ENCODE measurements around the gene XG.
"Not testable (repeated sequence)": the region's sequence is repeated elsewhere in the genome, so short reads cannot be mapped to it uniquely, and the experiment has no call there.

Gene XG

DNA sequence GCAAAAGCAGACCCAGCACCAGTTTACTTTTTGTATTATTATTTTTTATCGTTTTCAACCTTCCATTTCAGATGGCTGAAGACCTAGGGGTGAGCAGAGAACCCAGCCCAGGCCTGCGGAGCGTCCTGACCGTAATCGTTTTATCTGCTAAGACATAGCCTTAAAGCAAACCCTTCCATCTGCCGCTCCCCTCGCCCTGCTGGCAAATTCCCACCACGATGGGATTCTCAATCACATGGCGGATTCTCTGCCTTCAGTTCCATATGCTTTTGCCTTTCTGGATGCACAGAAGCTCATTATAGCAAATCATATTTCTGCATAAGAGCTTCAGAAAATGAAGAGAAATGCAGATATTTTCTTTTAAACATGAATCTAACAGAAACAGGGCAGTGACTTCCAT lies 18.6 kb upstream of the XG start:
- in situ Hi-C loops (cut with MboI; ENCODE audit: low sequenced_read_pairs, unreplicated experiment), result no loop called here
- TF ChIP-seq, protein P1, sequence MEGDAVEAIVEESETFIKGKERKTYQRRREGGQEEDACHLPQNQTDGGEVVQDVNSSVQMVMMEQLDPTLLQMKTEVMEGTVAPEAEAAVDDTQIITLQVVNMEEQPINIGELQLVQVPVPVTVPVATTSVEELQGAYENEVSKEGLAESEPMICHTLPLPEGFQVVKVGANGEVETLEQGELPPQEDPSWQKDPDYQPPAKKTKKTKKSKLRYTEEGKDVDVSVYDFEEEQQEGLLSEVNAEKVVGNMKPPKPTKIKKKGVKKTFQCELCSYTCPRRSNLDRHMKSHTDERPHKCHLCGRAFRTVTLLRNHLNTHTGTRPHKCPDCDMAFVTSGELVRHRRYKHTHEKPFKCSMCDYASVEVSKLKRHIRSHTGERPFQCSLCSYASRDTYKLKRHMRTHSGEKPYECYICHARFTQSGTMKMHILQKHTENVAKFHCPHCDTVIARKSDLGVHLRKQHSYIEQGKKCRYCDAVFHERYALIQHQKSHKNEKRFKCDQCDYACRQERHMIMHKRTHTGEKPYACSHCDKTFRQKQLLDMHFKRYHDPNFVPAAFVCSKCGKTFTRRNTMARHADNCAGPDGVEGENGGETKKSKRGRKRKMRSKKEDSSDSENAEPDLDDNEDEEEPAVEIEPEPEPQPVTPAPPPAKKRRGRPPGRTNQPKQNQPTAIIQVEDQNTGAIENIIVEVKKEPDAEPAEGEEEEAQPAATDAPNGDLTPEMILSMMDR (IDR thresholded peaks at IDR 0.05; ENCODE audit: borderline replicate concordance, control extremely low read depth, extremely low read depth, insufficient read depth, missing control alignments), result no peak

DNA sequence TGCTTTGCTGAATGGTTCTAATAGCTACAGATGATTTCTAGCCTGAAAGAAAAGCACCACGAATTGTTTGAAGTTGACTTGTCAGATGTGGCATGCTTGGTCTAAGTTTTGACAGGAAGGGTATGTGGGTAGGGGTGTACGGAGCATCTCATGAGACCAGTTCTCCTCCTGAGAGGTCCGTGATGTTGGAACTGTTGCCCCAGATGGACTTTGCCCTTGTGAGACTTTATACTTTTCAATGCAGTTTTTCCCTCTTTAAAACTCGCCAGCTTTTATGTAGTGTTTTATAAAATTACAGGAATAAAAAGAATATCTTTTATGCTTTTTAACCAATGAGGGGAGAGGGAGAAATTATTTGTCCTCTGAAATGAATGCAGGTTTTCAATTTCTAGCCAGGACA lies 16.6 kb upstream of the XG start:
- no peak for DNase-seq (ENCODE audit: low spot score)
- in situ Hi-C loops (cut with MboI; ENCODE audit: low sequenced_read_pairs, unreplicated experiment), result no loop called here
- TF ChIP-seq, protein P1 (IDR thresholded peaks at IDR 0.05; ENCODE audit: borderline replicate concordance, control extremely low read depth, extremely low read depth, insufficient read depth, missing control alignments), result no peak

More for the DNA sequence above, 18.6 kb upstream of the XG start:
- DNase-seq (ENCODE audit: low spot score), result no peak

DNA sequence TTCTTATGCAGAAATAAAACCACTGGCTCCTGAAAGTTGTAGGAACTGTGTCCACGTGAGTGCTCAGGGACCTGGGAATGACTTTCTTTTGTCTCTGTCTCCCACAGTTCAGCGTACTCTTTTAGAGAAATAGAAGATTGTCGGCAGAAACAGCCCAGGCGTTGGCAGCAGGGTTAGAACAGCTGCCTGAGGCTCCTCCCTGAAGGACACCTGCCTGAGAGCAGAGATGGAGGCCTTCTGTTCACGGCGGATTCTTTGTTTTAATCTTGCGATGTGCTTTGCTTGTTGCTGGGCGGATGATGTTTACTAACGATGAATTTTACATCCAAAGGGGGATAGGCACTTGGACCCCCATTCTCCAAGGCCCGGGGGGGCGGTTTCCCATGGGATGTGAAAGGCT lies 11.2 kb upstream of the XG start:
- DNase-seq (ENCODE audit: low spot score), result no peak
- TF ChIP-seq, protein P1 (IDR thresholded peaks at IDR 0.05; ENCODE audit: borderline replicate concordance, control extremely low read depth, extremely low read depth, insufficient read depth, missing control alignments), result no peak
- in situ Hi-C loops (cut with MboI; ENCODE audit: low sequenced_read_pairs, unreplicated experiment), result no loop called here

DNA sequence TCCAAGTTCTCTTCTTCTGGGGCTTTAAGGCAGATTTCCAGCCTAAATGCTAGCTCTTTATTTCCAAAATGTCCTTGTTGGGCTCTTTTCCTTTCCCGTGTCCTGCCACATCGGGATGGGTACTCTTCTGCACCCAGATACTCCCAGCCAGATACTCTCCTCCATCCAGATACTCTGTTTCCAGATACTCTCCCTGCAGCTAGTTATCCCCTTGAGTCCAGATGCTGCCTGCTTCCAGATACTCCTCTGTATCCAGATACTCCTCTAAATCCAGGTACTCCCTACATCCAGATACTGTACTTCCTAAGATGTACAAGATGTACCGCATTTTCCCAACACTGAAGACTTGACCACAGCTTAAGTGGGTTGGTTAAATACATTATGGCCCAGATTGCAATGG lies 10.5 kb upstream of the XG start:
- DNase-seq (ENCODE audit: low spot score), result no peak
- TF ChIP-seq, protein P1 (IDR thresholded peaks at IDR 0.05; ENCODE audit: borderline replicate concordance, control extremely low read depth, extremely low read depth, insufficient read depth, missing control alignments), result no peak
- in situ Hi-C loops (cut with MboI; ENCODE audit: low sequenced_read_pairs, unreplicated experiment), result no loop called here

DNA sequence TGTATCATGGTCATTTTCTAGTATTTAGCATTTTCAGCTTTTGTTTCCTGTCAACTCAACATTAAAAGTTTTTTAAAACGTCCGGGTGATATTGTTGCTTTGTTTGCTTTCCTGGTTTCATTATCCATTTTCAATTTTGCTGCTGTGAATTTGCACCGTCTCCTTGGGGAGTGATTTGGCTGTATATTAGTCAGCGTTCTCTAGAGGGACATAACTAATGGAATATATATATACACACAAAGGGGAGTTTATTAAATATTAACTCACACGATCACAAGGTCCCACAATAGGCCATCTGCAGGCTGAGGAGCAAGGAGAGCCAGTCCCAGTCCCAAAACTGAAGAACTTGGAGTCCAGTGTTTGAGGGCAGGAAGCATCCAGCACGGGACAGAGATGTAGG lies 5.6 kb upstream of the XG start:
- DNase-seq (ENCODE audit: low spot score); in situ Hi-C loops (cut with MboI; ENCODE audit: low sequenced_read_pairs, unreplicated experiment): not testable (repeated sequence)

DNA sequence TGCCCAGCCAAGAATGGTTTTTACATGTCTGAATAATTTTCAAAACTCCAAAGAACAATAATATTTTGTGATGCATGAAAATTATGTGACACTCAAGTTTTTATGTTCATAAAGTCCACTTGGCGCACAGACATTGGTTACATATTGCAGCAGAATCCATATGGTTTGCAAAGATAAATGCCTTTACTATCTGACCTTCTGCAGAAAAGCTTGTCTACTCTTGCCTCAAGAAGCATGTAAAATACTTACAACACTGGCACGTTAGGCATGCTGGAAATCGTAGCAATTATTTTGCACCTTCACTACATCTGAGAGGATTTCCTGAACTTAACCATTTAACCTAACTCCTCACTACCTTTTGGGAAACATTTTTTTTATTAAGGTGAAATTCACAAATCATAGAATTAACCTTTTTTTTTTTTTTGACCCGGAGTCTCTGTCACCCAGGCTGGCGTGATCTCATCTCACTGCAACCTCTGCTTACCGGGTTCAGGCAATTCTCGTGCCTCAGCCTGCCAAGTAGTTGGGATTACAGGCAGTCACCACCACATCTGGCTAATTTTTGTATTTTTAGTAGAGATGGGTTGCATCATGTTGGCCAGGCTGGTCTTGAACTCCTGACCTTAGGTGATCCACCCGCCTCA lies 3.5 kb upstream of the XG start:
- DNase-seq (ENCODE audit: low spot score), result no peak
- TF ChIP-seq, protein P1 (IDR thresholded peaks at IDR 0.05; ENCODE audit: borderline replicate concordance, control extremely low read depth, extremely low read depth, insufficient read depth, missing control alignments), result no peak
- in situ Hi-C loops (cut with MboI; ENCODE audit: low sequenced_read_pairs, unreplicated experiment), result no loop called here

DNA sequence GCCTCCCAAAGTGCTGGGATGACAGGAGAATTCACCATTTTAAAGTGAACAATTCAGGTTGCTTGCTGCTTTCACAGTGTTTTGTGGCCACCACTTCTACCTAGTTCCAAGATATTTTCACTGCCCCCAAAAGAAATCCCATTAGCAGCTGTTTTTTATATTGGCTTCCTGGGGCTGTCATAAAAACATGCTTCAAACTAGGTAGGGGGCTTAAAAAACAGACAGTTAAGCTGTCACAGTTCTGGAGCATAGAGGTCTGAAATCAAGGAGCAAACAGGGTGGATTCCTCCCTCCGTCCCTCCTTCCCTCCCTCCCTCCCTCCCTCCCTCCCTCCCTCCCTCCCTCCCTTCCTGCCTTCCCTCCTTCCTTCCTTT lies 3.0 kb upstream of the XG start:
- in situ Hi-C loops (cut with MboI; ENCODE audit: low sequenced_read_pairs, unreplicated experiment), result no loop called here
- TF ChIP-seq, protein P1 (IDR thresholded peaks at IDR 0.05; ENCODE audit: borderline replicate concordance, control extremely low read depth, extremely low read depth, insufficient read depth, missing control alignments), result no peak
- DNase-seq (ENCODE audit: low spot score), result no peak
